Lung (tissue), 12 donors: ENCODE measurements around the gene GATAD2A. TPM values are rescaled to one million over a fixed set of nuclear protein-coding genes. Genes with fewer than 3 reads are reported as not detected.
"Not testable (repeated sequence)": the region's sequence is repeated elsewhere in the genome, so short reads cannot be mapped to it uniquely, and the experiment has no call there.

Source experiments
- ATAC-seq: fragments of 200-7000 bp; cut with Tn5 transposase; one replicate; pipeline ENCODE4 v1.9.1; 2020; ENCODE audit warnings: moderate number of reproducible peaks; ENCODE audit not compliant: insufficient read depth, low FRiP score
- DNase-seq, 3 donors: peaks; one replicate each; pipeline ENCODE4 v3.0.0-alpha.2; 2013 to 2017
- H3K27ac ChIP-seq, 2 donors: one replicate each; pipeline ENCODE4 v1.5.1; 2013; ENCODE audit warnings: mild to moderate bottlenecking in 2 of 2, moderate library complexity in 2 of 2, control low read depth in 1 of 2, inconsistent platforms in 1 of 2, low read depth in 1 of 2, low read length in 1 of 2
- H3K27me3 ChIP-seq, 3 donors: one replicate each; pipeline ENCODE4 v1.5.1; 2013; ENCODE audit warnings: low read length in 2 of 3; ENCODE audit not compliant: control insufficient read depth in 3 of 3, insufficient read depth in 3 of 3
- H3K36me3 ChIP-seq, 4 donors: one replicate each; pipeline ENCODE4 v1.5.1; 2013; ENCODE audit warnings: low read length in 4 of 4, mild to moderate bottlenecking in 1 of 4, moderate library complexity in 1 of 4; ENCODE audit not compliant: control insufficient read depth in 4 of 4, insufficient read depth in 4 of 4
- H3K4me1 ChIP-seq, 5 donors: one replicate each; pipeline ENCODE4 v1.5.1; 2013; ENCODE audit warnings: low read length in 5 of 5, mild to moderate bottlenecking in 2 of 5, moderate library complexity in 1 of 5; ENCODE audit not compliant: control insufficient read depth in 5 of 5, insufficient read depth in 5 of 5
- H3K4me3 ChIP-seq: one replicate; pipeline ENCODE4 v1.5.1; 2013; ENCODE audit warnings: mild to moderate bottlenecking, control low read depth, moderate library complexity
- H3K9ac ChIP-seq, 2 donors: one replicate each; pipeline ENCODE4 v1.5.1; 2013; ENCODE audit warnings: low read length in 2 of 2, control low read depth in 1 of 2; ENCODE audit not compliant: insufficient read depth in 1 of 2
- H3K9me3 ChIP-seq, 4 donors: one replicate each; pipeline ENCODE4 v1.5.1; 2013; ENCODE audit warnings: low read length in 3 of 4, mild to moderate bottlenecking in 1 of 4, moderate library complexity in 1 of 4; ENCODE audit not compliant: control insufficient read depth in 4 of 4, insufficient read depth in 3 of 4
- CTCF ChIP-seq: IDR thresholded peaks from 2 replicates; pipeline ENCODE4 v1.5.1; 2012; ENCODE audit warnings: mild to moderate bottlenecking; ENCODE audit errors: control extremely low read depth, extremely low read depth
- WGBS, 2 donors: extraction: QIAGEN DNeasy Blood & Tissue Kit; methylation state at CpG; one replicate each; pipeline ENCODE4 v1.1.7; 2013; 5-methylcytosine and 5-hydroxymethylcytosine counted together
- polyA plus RNA-seq, 2 donors: library from polyadenylated mRNA; stranded (reverse); fragments of 200-250 nt; gene quantifications; one replicate each; pipeline ENCODE4 v1.2.1, GENCODE V29; 2013
- total RNA-seq, 2 donors: library from RNA; depleted of rRNA in 1 of 2; stranded (reverse); fragments of >200 nt in 1 of 2; gene quantifications; one replicate each; pipeline ENCODE4 v1.2.1, GENCODE V29; 2014 to 2021
- donor health status: control.
- donor health status: control.
- donor health status: Bipolar disorder and iron deficiency.
- donor health status: healthy.
- donor health status: DM: yes; HTN: yes; CAD: no.

GATAD2A gene
- total and polyA plus RNA-seq, 4 donors = 30.6 to 93.7 (median 37.4) TPM

GRCh38 chr19:19379527-19379926 lies 25.9 kb upstream of the GATAD2A start:
- Histone ChIP-seq H3K4me3 (no peak overlapping the region), H3K27ac (no peak overlapping the region), H3K27me3 (no peaks in the 10 kb centered on the region), H3K9me3 (no peaks in the 10 kb centered on the region), H3K36me3 (no peaks in the 10 kb centered on the region), H3K9ac (no peak overlapping the region), H3K4me1 (peaks cover 0 to 12% (median 4%) of the 10 kb centered on the region in 5 donors)
- no peak for TF ChIP-seq CTCF
- DNase-seq (no peak), ATAC-seq (no peak)
- 71 to 88% methylated on average over 2 of the region's 2 CpGs for WGBS, 2 donors

- H3K4me3 ChIP-seq, DNase-seq, ATAC-seq, H3K9ac ChIP-seq, H3K9me3 ChIP-seq, H3K27me3 ChIP-seq, H3K36me3 ChIP-seq: not testable (repeated sequence)
- H3K27ac ChIP-seq = peak overlapping the region in 1 of 2 donors; percentile 53
- peaks cover 0 to 14% (median 4%) of the 10 kb centered on the region in 5 donors for H3K4me1 ChIP-seq
- WGBS, 2 donors = 94 to 95% methylated on average over 12 of the region's 12 CpGs
Measured at GRCh38 chr19:19380316-19380715, 25.2 kb upstream of the GATAD2A start.

GRCh38 chr19:19381007-19381926 lies 24.2 kb upstream of the GATAD2A start:
- DNase-seq (peak in 1 of 3 donors; percentile 44), ATAC-seq (no peak)
- Histone ChIP-seq H3K4me3 (no peak overlapping the region), H3K4me1 (peaks cover 0 to 14% (median 4%) of the 10 kb centered on the region in 5 donors), H3K27me3 (no peaks in the 10 kb centered on the region), H3K36me3 (no peaks in the 10 kb centered on the region), H3K9ac (no peak overlapping the region), H3K9me3 (no peaks in the 10 kb centered on the region), H3K27ac (peak overlapping the region in 1 of 2 donors; percentile 80)
- WGBS, 2 donors = 73 to 87% methylated on average over 11 of the region's 11 CpGs
- no peak for TF ChIP-seq CTCF

GRCh38 chr19:19382118-19382517 lies 23.4 kb upstream of the GATAD2A start:
- no peaks in the 10 kb centered on the region for H3K9me3 ChIP-seq
- peaks cover 2 to 18% (median 6%) of the 10 kb centered on the region in 5 donors for H3K4me1 ChIP-seq
- DNase-seq (no peak), ATAC-seq (no peak)
- no peak overlapping the region for H3K9ac ChIP-seq
- no peaks in the 10 kb centered on the region for H3K36me3 ChIP-seq
- no peak overlapping the region for H3K4me3 ChIP-seq
- whole genome bisulfite sequencing, 2 donors = 95 to 97% methylated on average over 8 of the region's 8 CpGs
- TF ChIP-seq CTCF = no peak
- no peak overlapping the region for H3K27ac ChIP-seq
- H3K27me3 ChIP-seq = no peaks in the 10 kb centered on the region
